ENCODE results near the gene MRGPRD.

- TF ChIP-seq CTCF (IDR thresholded peaks at IDR 0.05; ENCODE audit: low read length) (no peak), EZH2 (optimal IDR thresholded peaks at IDR 0.05; ENCODE audit: low read depth, low read length) (no peak)
These were observed 9.7 kb downstream of the MRGPRD start for GRCh38 chr11:68970921-68971636.
